Adipocyte (in vitro differentiated cells): ENCODE measurements around the gene TCP11.

Experiments used
- DNase-seq: peaks from one replicate; pipeline ENCODE4 v3.0.0-alpha.2; 2015; ENCODE audit warnings: low read depth
- H3K27me3 ChIP-seq: replicated peaks from 2 replicates; pipeline ENCODE4 v1.7.0; 2013; ENCODE audit warnings: mild to moderate bottlenecking, low read length, moderate library complexity; ENCODE audit not compliant: control insufficient read depth, insufficient read depth
- H3K36me3 ChIP-seq: 2 replicates; pipeline ENCODE4 v1.7.0; 2013; ENCODE audit warnings: low read length, mild to moderate bottlenecking, moderate library complexity; ENCODE audit not compliant: control insufficient read depth, insufficient read depth, severe bottlenecking
- H3K4me1 ChIP-seq: 2 replicates; pipeline ENCODE4 v1.7.0; 2013; ENCODE audit warnings: mild to moderate bottlenecking, low read length, moderate library complexity; ENCODE audit not compliant: control insufficient read depth, insufficient read depth
- H3K4me3 ChIP-seq: 2 replicates; pipeline ENCODE4 v1.7.0; 2013; ENCODE audit warnings: mild to moderate bottlenecking, low read length, moderate library complexity
- H3K9ac ChIP-seq: 2 replicates; pipeline ENCODE4 v1.7.0; 2013; ENCODE audit warnings: mild to moderate bottlenecking, low read length, moderate library complexity
- H3K9me3 ChIP-seq: 2 replicates; pipeline ENCODE4 v1.7.0; 2013; ENCODE audit warnings: mild to moderate bottlenecking, low read length, moderate library complexity; ENCODE audit not compliant: control insufficient read depth

The TCP11 gene

GRCh38 chr6:35091346-35092083 lies 49.6 kb downstream of the TCP11 start:
- Histone ChIP-seq H3K9me3 (no peaks in the 10 kb centered on the region), H3K4me3 (no peak overlapping the region), H3K4me1 (peaks cover 63% of the 10 kb centered on the region), H3K36me3 (peaks cover 13% of the 10 kb centered on the region), H3K27me3 (no peaks in the 10 kb centered on the region), H3K9ac (peak overlapping the region; percentile 7)
- DNase-seq, result no peak

GRCh38 chr6:35090734-35091133 lies 50.4 kb downstream of the TCP11 start:
- Histone ChIP-seq H3K4me3 (no peak overlapping the region), H3K27me3 (no peaks in the 10 kb centered on the region), H3K9me3 (no peaks in the 10 kb centered on the region), H3K4me1 (peaks cover 55% of the 10 kb centered on the region), H3K36me3 (peaks cover 15% of the 10 kb centered on the region), H3K9ac (no peak overlapping the region)
- no peak for DNase-seq

GRCh38 chr6:35089935-35090505 lies 51.1 kb downstream of the TCP11 start:
- no peak overlapping the region for H3K4me3 ChIP-seq
- H3K9me3 ChIP-seq, result no peaks in the 10 kb centered on the region
- H3K36me3 ChIP-seq, result peaks cover 21% of the 10 kb centered on the region
- peaks cover 53% of the 10 kb centered on the region for H3K4me1 ChIP-seq
- H3K9ac ChIP-seq, result no peak overlapping the region
- H3K27me3 ChIP-seq, result no peaks in the 10 kb centered on the region
- peak; percentile 70 for DNase-seq

- no peak for DNase-seq
- no peaks in the 10 kb centered on the region for H3K27me3 ChIP-seq
- no peak overlapping the region for H3K9ac ChIP-seq
- H3K9me3 ChIP-seq, result no peaks in the 10 kb centered on the region
- no peak overlapping the region for H3K4me3 ChIP-seq
- H3K36me3 ChIP-seq, result peaks cover 27% of the 10 kb centered on the region
- peaks cover 49% of the 10 kb centered on the region for H3K4me1 ChIP-seq
Observed at GRCh38 chr6:35089216-35089934, 51.8 kb downstream of the TCP11 start.

- Histone ChIP-seq H3K4me3 (no peak overlapping the region), H3K9me3 (no peaks in the 10 kb centered on the region), H3K36me3 (peaks cover 28% of the 10 kb centered on the region), H3K27me3 (no peaks in the 10 kb centered on the region), H3K9ac (no peak overlapping the region), H3K4me1 (peaks cover 41% of the 10 kb centered on the region)
- no peak for DNase-seq
Observed at GRCh38 chr6:35088281-35089215, 52.6 kb downstream of the TCP11 start.

- no peak overlapping the region for H3K4me3 ChIP-seq
- peaks cover 33% of the 10 kb centered on the region for H3K36me3 ChIP-seq
- H3K9me3 ChIP-seq, result no peaks in the 10 kb centered on the region
- peaks cover 32% of the 10 kb centered on the region for H3K4me1 ChIP-seq
- H3K9ac ChIP-seq, result no peak overlapping the region
- no peaks in the 10 kb centered on the region for H3K27me3 ChIP-seq
- no peak for DNase-seq
Observed at GRCh38 chr6:35087361-35088280, 53.5 kb downstream of the TCP11 start.

GRCh38 chr6:35086636-35087360 lies 54.3 kb downstream of the TCP11 start:
- Histone ChIP-seq H3K4me3 (no peak overlapping the region), H3K36me3 (peaks cover 33% of the 10 kb centered on the region), H3K27me3 (no peaks in the 10 kb centered on the region), H3K9ac (no peak overlapping the region), H3K9me3 (no peaks in the 10 kb centered on the region), H3K4me1 (peaks cover 23% of the 10 kb centered on the region)
- no peak for DNase-seq

GRCh38 chr6:35086282-35086632 lies 54.9 kb downstream of the TCP11 start:
- Histone ChIP-seq H3K36me3 (peaks cover 33% of the 10 kb centered on the region), H3K27me3 (no peaks in the 10 kb centered on the region), H3K9ac (no peak overlapping the region), H3K4me1 (peaks cover 18% of the 10 kb centered on the region), H3K4me3 (no peak overlapping the region), H3K9me3 (no peaks in the 10 kb centered on the region)
- no peak for DNase-seq

GRCh38 chr6:35085359-35086281 lies 55.5 kb downstream of the TCP11 start:
- Histone ChIP-seq H3K9ac (no peak overlapping the region), H3K9me3 (no peaks in the 10 kb centered on the region), H3K27me3 (no peaks in the 10 kb centered on the region), H3K4me3 (no peak overlapping the region), H3K36me3 (peaks cover 33% of the 10 kb centered on the region), H3K4me1 (peaks cover 12% of the 10 kb centered on the region)
- no peak for DNase-seq
